GM18505 (cell line): Measurements from ENCODE around the gene C8A.

Experiments used
- ATAC-seq: cut with Tn5 transposase; IDR thresholded peaks from one replicate; pipeline ENCODE4 v1.9.1; 2021; ENCODE audit not compliant: unreplicated experiment
- POLR2A ChIP-seq: IDR thresholded peaks from 4 replicates; pipeline ENCODE4 v1.6.1; 2011; ENCODE audit warnings: borderline replicate concordance; ENCODE audit not compliant: insufficient read depth, insufficient read length; ENCODE audit errors: extremely low read depth

C8A gene

GRCh38 chr1:56965916-56966697 lies 111.5 kb downstream of the C8A start, which contains the start of gene C8B:
Gene C8B (minus strand): TSS chr1:56966015. CDS start chr1:56965948, 67 bp downstream.
- TF ChIP-seq POLR2A = no peak

DNA sequence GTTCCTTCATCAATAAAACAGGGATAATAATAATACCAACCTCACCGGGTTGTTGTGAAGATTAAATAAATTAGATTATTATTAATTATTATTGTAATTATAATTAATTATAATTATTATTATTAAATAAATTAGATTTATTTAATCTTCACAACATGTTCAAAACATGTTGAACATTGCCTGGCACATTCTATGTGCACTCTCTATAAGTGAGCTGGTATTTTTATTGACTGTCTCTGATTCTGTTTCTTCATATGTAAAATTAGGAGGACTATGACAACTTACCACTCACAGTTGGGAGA lies 112.1 kb downstream of the C8A start:
- TF ChIP-seq POLR2A = no peak
- ATAC-seq = no peak

More at GRCh38 chr1:56965916-56966697, 111.5 kb downstream of the C8A start, which contains the start of gene C8B:
- ATAC-seq = no peak

DNA sequence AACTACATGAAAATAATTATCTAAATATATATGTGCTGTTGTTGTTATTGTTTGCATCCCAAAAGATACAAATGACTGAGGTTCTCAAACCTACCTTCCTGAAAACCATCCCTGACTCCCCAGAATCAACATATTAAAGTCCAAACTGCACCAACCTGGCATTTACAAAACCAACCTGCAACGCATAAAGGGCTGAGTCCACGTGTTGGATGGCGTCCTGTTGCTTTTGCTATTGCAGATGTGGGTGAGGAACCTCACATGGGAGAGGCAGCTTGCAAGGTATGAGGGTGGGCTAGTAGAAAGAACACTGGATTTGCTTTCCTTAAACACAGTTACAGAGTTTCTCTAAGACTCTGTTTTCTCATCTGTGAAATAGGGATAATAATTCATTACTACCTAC lies 112.8 kb downstream of the C8A start:
- no peak for TF ChIP-seq POLR2A
- no peak for ATAC-seq
